Skeletal muscle tissue (tissue), 4 donors: ENCODE data around the gene FAM161B. TPM values are rescaled to one million over a fixed set of nuclear protein-coding genes. Genes with fewer than 3 reads are reported as not detected.
"Not testable (repeated sequence)": the region's sequence is repeated elsewhere in the genome, so short reads cannot be mapped to it uniquely, and the experiment has no call there.

Experiments used
- H3K27ac ChIP-seq: one replicate; pipeline ENCODE4 v1.7.0; 2013; ENCODE audit warnings: mild to moderate bottlenecking, low read depth, low read length, inconsistent platforms
- H3K27me3 ChIP-seq, 3 donors: one replicate each; pipeline ENCODE4 v1.7.0; 2013; ENCODE audit warnings: low read length in 3 of 3; ENCODE audit not compliant: control insufficient read depth in 3 of 3, insufficient read depth in 3 of 3
- H3K36me3 ChIP-seq, 3 donors: one replicate each; pipeline ENCODE4 v1.7.0; 2013; ENCODE audit warnings: low read length in 3 of 3; ENCODE audit not compliant: control insufficient read depth in 3 of 3, insufficient read depth in 3 of 3
- H3K4me1 ChIP-seq, 3 donors: one replicate each; pipeline ENCODE4 v1.7.0; 2013; ENCODE audit warnings: low read length in 3 of 3, mild to moderate bottlenecking in 3 of 3; ENCODE audit not compliant: control insufficient read depth in 3 of 3, insufficient read depth in 3 of 3
- H3K4me3 ChIP-seq, 3 donors: one replicate each; pipeline ENCODE4 v1.7.0; 2013; ENCODE audit warnings: low read length in 3 of 3
- H3K9ac ChIP-seq, 3 donors: one replicate each; pipeline ENCODE4 v1.7.0; 2013; ENCODE audit warnings: low read length in 3 of 3, mild to moderate bottlenecking in 3 of 3, moderate library complexity in 2 of 3, low read depth in 1 of 3
- H3K9me3 ChIP-seq, 3 donors: one replicate each; pipeline ENCODE4 v1.7.0; 2013; ENCODE audit warnings: low read length in 3 of 3; ENCODE audit not compliant: control insufficient read depth in 3 of 3
- total RNA-seq: library from RNA; depleted of rRNA; stranded (reverse); fragments of >200 nt; gene quantifications from one replicate; pipeline ENCODE4 v1.2.3, GENCODE V29; 2014
- donor health status: Osteomylitis.

The FAM161B gene
- total RNA-seq: 5.7 TPM

- peak within 1 kb of the TSS; percentile 88 to 99 (median 97) for H3K9ac ChIP-seq
- peaks cover 7 to 9% (median 9%) of the 10 kb centered on the region in 3 donors for H3K4me1 ChIP-seq
- H3K36me3 ChIP-seq: peaks cover 14 to 19% (median 17%) of the 10 kb centered on the region in 3 donors
- H3K4me3 ChIP-seq: peak within 1 kb of the TSS; percentile 93 to 98 (median 94)
- H3K27me3 ChIP-seq: no peaks in the 10 kb centered on the region
- H3K9me3 ChIP-seq: no peaks in the 10 kb centered on the region
- H3K27ac ChIP-seq: peak within 1 kb of the TSS; percentile 89
Observed at GRCh38 chr14:73949752-73950734, at the start of gene FAM161B, which contains the start of gene COQ6. Gene FAM161B, minus strand, starts transcription at chr14:73950094. Its CDS starts 68 bp downstream, at chr14:73950026. Gene COQ6, plus strand, starts transcription at chr14:73950302. Its CDS starts 31 bp downstream, at chr14:73950333.

GRCh38 chr14:73998726-73999125, 48.8 kb upstream of the FAM161B start:
- Histone ChIP-seq H3K27me3 (no peaks in the 10 kb centered on the region), H3K9me3 (no peaks in the 10 kb centered on the region), H3K27ac (no peak overlapping the region), H3K4me3 (no peak overlapping the region), H3K4me1 (no peaks in the 10 kb centered on the region), H3K9ac (no peak overlapping the region), H3K36me3 (peaks cover 14 to 18% (median 14%) of the 10 kb centered on the region in 3 donors)

- no peaks in the 10 kb centered on the region for H3K9me3 ChIP-seq
- H3K4me1 ChIP-seq: no peaks in the 10 kb centered on the region
- H3K4me3 ChIP-seq: no peak overlapping the region
- H3K9ac ChIP-seq: no peak overlapping the region
- H3K36me3 ChIP-seq: peaks cover 12 to 15% (median 14%) of the 10 kb centered on the region in 3 donors
- no peak overlapping the region for H3K27ac ChIP-seq
- no peaks in the 10 kb centered on the region for H3K27me3 ChIP-seq
Observed at GRCh38 chr14:73997944-73998447, 48.1 kb upstream of the FAM161B start.

GRCh38 chr14:73997108-73997943, 47.4 kb upstream of the FAM161B start:
- Histone ChIP-seq H3K9me3 (no peaks in the 10 kb centered on the region), H3K27ac (no peak overlapping the region), H3K36me3 (peaks cover 12 to 15% (median 14%) of the 10 kb centered on the region in 3 donors), H3K4me1 (no peaks in the 10 kb centered on the region), H3K4me3 (no peak overlapping the region), H3K27me3 (no peaks in the 10 kb centered on the region), H3K9ac (no peak overlapping the region)

- H3K27ac ChIP-seq: no peak overlapping the region
- no peaks in the 10 kb centered on the region for H3K27me3 ChIP-seq
- H3K9me3 ChIP-seq: no peaks in the 10 kb centered on the region
- no peak overlapping the region for H3K9ac ChIP-seq
- no peaks in the 10 kb centered on the region for H3K4me1 ChIP-seq
- H3K36me3 ChIP-seq: peaks cover 12 to 15% (median 14%) of the 10 kb centered on the region in 3 donors
- H3K4me3 ChIP-seq: no peak overlapping the region
Observed at GRCh38 chr14:73996731-73997107, 46.8 kb upstream of the FAM161B start.

GRCh38 chr14:73995977-73996378, 46.1 kb upstream of the FAM161B start:
- Histone ChIP-seq H3K4me3 (no peak overlapping the region), H3K27me3 (no peaks in the 10 kb centered on the region), H3K36me3 (peaks cover 12 to 15% (median 14%) of the 10 kb centered on the region in 3 donors), H3K4me1 (no peaks in the 10 kb centered on the region), H3K9me3 (no peaks in the 10 kb centered on the region), H3K27ac (no peak overlapping the region), H3K9ac (no peak overlapping the region)

GRCh38 chr14:73994926-73995325, 45.0 kb upstream of the FAM161B start:
- not testable (repeated sequence) for H3K4me1 ChIP-seq, H3K9ac ChIP-seq, H3K27me3 ChIP-seq, H3K27ac ChIP-seq, H3K9me3 ChIP-seq, H3K4me3 ChIP-seq
- peaks cover 10 to 15% (median 14%) of the 10 kb centered on the region in 3 donors for H3K36me3 ChIP-seq

- no peaks in the 10 kb centered on the region for H3K9me3 ChIP-seq
- no peak overlapping the region for H3K9ac ChIP-seq
- no peaks in the 10 kb centered on the region for H3K27me3 ChIP-seq
- no peak overlapping the region for H3K4me3 ChIP-seq
- no peak overlapping the region for H3K27ac ChIP-seq
- H3K36me3 ChIP-seq: peaks cover 10 to 26% (median 22%) of the 10 kb centered on the region in 3 donors
- H3K4me1 ChIP-seq: no peaks in the 10 kb centered on the region
Observed at GRCh38 chr14:73991092-73991491, 41.2 kb upstream of the FAM161B start.

GRCh38 chr14:73988656-73989055, 38.8 kb upstream of the FAM161B start:
- H3K27me3 ChIP-seq, H3K9ac ChIP-seq, H3K27ac ChIP-seq, H3K4me1 ChIP-seq, H3K9me3 ChIP-seq, H3K4me3 ChIP-seq: not testable (repeated sequence)
- peaks cover 8 to 22% (median 22%) of the 10 kb centered on the region in 3 donors for H3K36me3 ChIP-seq
